Keratinocyte (primary cell): Measurements from ENCODE around the gene CDHR2. TPM values are rescaled to one million over a fixed set of nuclear protein-coding genes. Genes with fewer than 3 reads are reported as not detected.

ENCODE experiments used
- DNase-seq: peaks from one replicate; pipeline ENCODE4 v3.0.0-alpha.2; 2011; ENCODE audit warnings: low read depth, missing footprints, low spot score
- FAIRE-seq: peaks from 2 replicates; lab custom pipeline; 2011; peaks lifted over from hg19 to GRCh38; lab: Jason Lieb, UNC
- H2AFZ ChIP-seq: 2 replicates; pipeline ENCODE4 v1.6.0; 2012; ENCODE audit warnings: low read length, control low read depth, inconsistent platforms; ENCODE audit not compliant: control insufficient read depth
- H3K27ac ChIP-seq: 2 replicates; pipeline ENCODE4 v1.5.1; 2011; ENCODE audit warnings: low read length; ENCODE audit not compliant: control insufficient read depth, insufficient read depth
- H3K27me3 ChIP-seq: 3 replicates; pipeline ENCODE4 v1.6.0; 2011; ENCODE audit warnings: low read length; ENCODE audit not compliant: control insufficient read depth, insufficient read depth; ENCODE audit errors: extremely low read depth
- H3K36me3 ChIP-seq, 2 experiments: 2 replicates in 1 of 2; 3 replicates in 1 of 2; pipeline ENCODE4 v1.5.1; 2011; ENCODE audit warnings: low read length in 2 of 2, mild to moderate bottlenecking in 1 of 2; ENCODE audit not compliant: control insufficient read depth in 2 of 2, insufficient read depth in 2 of 2; ENCODE audit errors: extremely low read depth in 1 of 2
- H3K4me1 ChIP-seq: 3 replicates; pipeline ENCODE4 v1.5.1; 2011; ENCODE audit warnings: low read length; ENCODE audit not compliant: control insufficient read depth, insufficient read depth; ENCODE audit errors: extremely low read depth
- H3K4me2 ChIP-seq: 3 replicates; pipeline ENCODE4 v1.6.0; 2011; ENCODE audit warnings: low read depth, low read length; ENCODE audit not compliant: control insufficient read depth, insufficient read depth; ENCODE audit errors: extremely low read depth
- H3K4me3 ChIP-seq, 3 experiments: fragments of 200-600 bp in 1 of 3; sonication (generic) in 1 of 3; 2 replicates in 2 of 3; 3 replicates in 1 of 3; pipeline ENCODE4 v1.5.1; 2011 to 2016; ENCODE audit warnings: low read length in 3 of 3, mild to moderate bottlenecking in 3 of 3, control low read depth in 2 of 3, inconsistent platforms in 1 of 3, low read depth in 1 of 3, mixed read lengths in 1 of 3, mixed run types in 1 of 3, moderate library complexity in 1 of 3; ENCODE audit not compliant: control insufficient read depth in 2 of 3, insufficient read depth in 2 of 3; ENCODE audit errors: extremely low read depth in 1 of 3
- H3K79me2 ChIP-seq: 2 replicates; pipeline ENCODE4 v1.6.0; 2012; ENCODE audit warnings: low read length; ENCODE audit not compliant: control insufficient read depth, insufficient read depth
- H3K9ac ChIP-seq: 3 replicates; pipeline ENCODE4 v1.6.0; 2011; ENCODE audit warnings: low read length; ENCODE audit not compliant: control insufficient read depth, insufficient read depth; ENCODE audit errors: extremely low read depth
- H3K9me1 ChIP-seq: 3 replicates; pipeline ENCODE4 v1.6.0; 2011; ENCODE audit warnings: low read length; ENCODE audit not compliant: control insufficient read depth, insufficient read depth; ENCODE audit errors: extremely low read depth
- H3K9me3 ChIP-seq: 2 replicates; pipeline ENCODE4 v1.5.1; 2012; ENCODE audit warnings: low read depth, low read length; ENCODE audit not compliant: control insufficient read depth
- H4K20me1 ChIP-seq: 3 replicates; pipeline ENCODE4 v1.6.0; 2011; ENCODE audit warnings: low read length; ENCODE audit not compliant: control insufficient read depth, insufficient read depth; ENCODE audit errors: extremely low read depth
- CTCF ChIP-seq, 3 experiments: IDR thresholded peaks in 1 of 3; conservative IDR thresholded peaks in 1 of 3; optimal IDR thresholded peaks in 1 of 3; 2 replicates in 2 of 3; 3 replicates in 1 of 3; pipeline versions ENCODE3 to v1.5.1; 2011; ENCODE audit warnings: low read length in 3 of 3, mild to moderate bottlenecking in 3 of 3, moderate library complexity in 2 of 3, control low read depth in 1 of 3, inconsistent platforms in 1 of 3; ENCODE audit not compliant: insufficient read depth in 2 of 3; ENCODE audit errors: extremely low read depth in 1 of 3
- EZH2 ChIP-seq: IDR thresholded peaks from one replicate; pipeline ENCODE4 v1.6.1; 2012; ENCODE audit warnings: inconsistent platforms, mild to moderate bottlenecking, low read length, moderate library complexity
- dilution Hi-C: fragments of 300-500 bp; cut with MboI; formaldehyde crosslinking; loops from one replicate; pipeline ENCODE4 v1.7.0; 2020; ENCODE audit warnings: low sequenced_read_pairs; ENCODE audit not compliant: extremely low pct_ligation_motif_present
- polyA plus RNA-seq, 5 experiments: library from polyadenylated mRNA; depleted of rRNA in 3 of 5; stranded (reverse) in 3 of 5; stranded (forward) in 1 of 5; unstranded in 1 of 5; fragments of >200 nt; gene quantifications; 1 replicate in 1 of 5; 2 replicates in 3 of 5; 3 replicates in 1 of 5; pipeline versions ENCODE4 v1.2.1 to v1.2.3, GENCODE V29; 2011 to 2012; ENCODE audit warnings: missing spikeins in 2 of 5, low read depth in 1 of 5, low replicate concordance in 1 of 5

Gene CDHR2
- polyA plus RNA-seq, 1 donor (not counting 4 experiments of a cell fraction or from before 2014, with no cell fraction given) = not detected

- H3K9ac ChIP-seq = no peak overlapping the region
- no peaks in the 10 kb centered on the region for H3K9me1 ChIP-seq
- no peak overlapping the region for H3K4me3 ChIP-seq
- H3K27ac ChIP-seq = no peak overlapping the region
- no peaks in the 10 kb centered on the region for H3K27me3 ChIP-seq
- H3K36me3 ChIP-seq = no peaks in the 10 kb centered on the region
- H3K79me2 ChIP-seq = no peaks in the 10 kb centered on the region
- H2AFZ ChIP-seq = no peak overlapping the region
- H4K20me1 ChIP-seq = no peaks in the 10 kb centered on the region
- no peak for FAIRE-seq
- TF ChIP-seq EZH2 (no peak), CTCF (optimal IDR thresholded peaks at IDR 0.05 in 1 of 3, IDR thresholded peaks at IDR 0.05 in 1 of 3, conservative IDR thresholded peaks at IDR 0.05 in 1 of 3; ENCODE audit: extremely low read depth in 1 of 3, insufficient read depth in 2 of 3, low read length in 3 of 3) (no peak)
- H3K9me3 ChIP-seq = peaks cover 7% of the 10 kb centered on the region
- dilution Hi-C loops = no loop called here
- no peak overlapping the region for H3K4me2 ChIP-seq
- no peaks in the 10 kb centered on the region for H3K4me1 ChIP-seq
- no peak for DNase-seq
Measured at GRCh38 chr5:176583076-176583475, 33.9 kb downstream of the CDHR2 start.

GRCh38 chr5:176587398-176587797 lies 38.3 kb downstream of the CDHR2 start:
- Histone ChIP-seq H2AFZ (no peak overlapping the region), H3K4me2 (no peak overlapping the region), H3K4me3 (no peak overlapping the region), H4K20me1 (no peaks in the 10 kb centered on the region), H3K9me3 (peaks cover 13% of the 10 kb centered on the region), H3K9me1 (no peaks in the 10 kb centered on the region), H3K9ac (no peak overlapping the region), H3K27me3 (no peaks in the 10 kb centered on the region), H3K27ac (no peak overlapping the region), H3K36me3 (no peaks in the 10 kb centered on the region), H3K79me2 (no peaks in the 10 kb centered on the region), H3K4me1 (peaks cover 8% of the 10 kb centered on the region)
- dilution Hi-C loops = no loop called here
- no peak for FAIRE-seq
- DNase-seq = no peak
- no peak for TF ChIP-seq EZH2
- TF ChIP-seq CTCF (optimal IDR thresholded peaks at IDR 0.05 in 1 of 3, IDR thresholded peaks at IDR 0.05 in 1 of 3, conservative IDR thresholded peaks at IDR 0.05 in 1 of 3; ENCODE audit: extremely low read depth in 1 of 3, insufficient read depth in 2 of 3, low read length in 3 of 3) = no peak
